Activated T-helper 1 cell treated with anti-CD3 and anti-CD28 coated beads, Interleukin-12 subunit alpha, Interleukin-12 subunit beta, Interleukin-2, Interleukin-4 antibody, amounts not matched to agents 30 ng/mL and 10 ng/mL and 1 ng/mL, durations not matched to agents 14 hours and 24 hours and 36 hours (primary cell): ENCODE results near the gene MKLN1. TPM values are rescaled to one million over a fixed set of nuclear protein-coding genes. Genes with fewer than 3 reads are reported as not detected.
A peak's percentile ranks its signal among the peaks of the same experiment; 100 is the strongest.

ENCODE experiments used
- DNase-seq: peaks from one replicate; pipeline ENCODE4 v3.0.0; 2021; ENCODE audit warnings: low spot score
- H3K27ac Mint-ChIP-seq: one replicate; pipeline ENCODE4 v1.8.0; 2021; ENCODE audit warnings: mild to moderate bottlenecking, mixed read lengths
- H3K27me3 Mint-ChIP-seq: one replicate; pipeline ENCODE4 v1.8.0; 2022; ENCODE audit warnings: mild to moderate bottlenecking, moderate library complexity, mixed read lengths; ENCODE audit not compliant: insufficient read depth
- H3K36me3 Mint-ChIP-seq: one replicate; pipeline ENCODE4 v1.8.0; 2021; ENCODE audit warnings: low read depth, mixed read lengths
- H3K4me1 Mint-ChIP-seq: one replicate; pipeline ENCODE4 v1.8.0; 2021; ENCODE audit warnings: low read depth, mixed read lengths
- H3K4me3 Mint-ChIP-seq: one replicate; pipeline ENCODE4 v1.8.0; 2021; ENCODE audit warnings: mild to moderate bottlenecking, moderate library complexity, mixed read lengths
- H3K9me3 Mint-ChIP-seq: one replicate; pipeline ENCODE4 v1.8.0; 2021; ENCODE audit warnings: mixed read lengths
- intact Hi-C: fragments of 100-400 bp; cut with micrococcal nuclease; formaldehyde crosslinking; loops from one replicate; pipeline ENCODE4 v1.15.1; 2024
- total RNA-seq: library from RNA; stranded (reverse); gene quantifications from 2 replicates; pipeline ENCODE4 v1.2.3, GENCODE V29; 2022

MKLN1 gene
- total RNA-seq, 1 donor from 2014 or later: 34.0 TPM

- DNase-seq: no peak
- Mint-ChIP-seq H3K9me3 (no peaks in the 10 kb centered on the region), H3K4me1 (peaks cover 11% of the 10 kb centered on the region), H3K27ac (no peak overlapping the region), H3K27me3 (peaks cover 8% of the 10 kb centered on the region), H3K36me3 (peaks cover 2% of the 10 kb centered on the region), H3K4me3 (no peak overlapping the region)
- intact Hi-C loops: no loop called here
Observed at GRCh38 chr7:131518626-131519025, 190.9 kb downstream of the MKLN1 start.

- Mint-ChIP-seq H3K27ac (no peak overlapping the region), H3K4me1 (peaks cover 10% of the 10 kb centered on the region), H3K4me3 (peak overlapping the region; percentile 7), H3K9me3 (no peaks in the 10 kb centered on the region), H3K27me3 (peaks cover 18% of the 10 kb centered on the region), H3K36me3 (peaks cover 2% of the 10 kb centered on the region)
- intact Hi-C loops: no loop called here
- DNase-seq: no peak
Observed at GRCh38 chr7:131521651-131522163, 194.0 kb downstream of the MKLN1 start.

GRCh38 chr7:131522325-131522930 is 194.8 kb downstream of the MKLN1 start:
- H3K9me3 Mint-ChIP-seq: no peaks in the 10 kb centered on the region
- intact Hi-C loops: no loop called here
- peaks cover 22% of the 10 kb centered on the region for H3K27me3 Mint-ChIP-seq
- peak overlapping the region; percentile 55 for H3K4me3 Mint-ChIP-seq
- no peak for DNase-seq
- peaks cover 10% of the 10 kb centered on the region for H3K4me1 Mint-ChIP-seq
- H3K36me3 Mint-ChIP-seq: peaks cover 2% of the 10 kb centered on the region
- peak overlapping the region; percentile 65 for H3K27ac Mint-ChIP-seq

GRCh38 chr7:131524115-131524514 is 196.4 kb downstream of the MKLN1 start:
- no peak overlapping the region for H3K4me3 Mint-ChIP-seq
- H3K4me1 Mint-ChIP-seq: peaks cover 10% of the 10 kb centered on the region
- H3K36me3 Mint-ChIP-seq: peaks cover 2% of the 10 kb centered on the region
- H3K27me3 Mint-ChIP-seq: peaks cover 17% of the 10 kb centered on the region
- intact Hi-C loops: no loop called here
- no peak overlapping the region for H3K27ac Mint-ChIP-seq
- no peaks in the 10 kb centered on the region for H3K9me3 Mint-ChIP-seq
- DNase-seq: no peak

GRCh38 chr7:131524703-131525102 is 197.0 kb downstream of the MKLN1 start:
- H3K27ac Mint-ChIP-seq: no peak overlapping the region
- peaks cover 2% of the 10 kb centered on the region for H3K36me3 Mint-ChIP-seq
- intact Hi-C loops: no loop called here
- no peak for DNase-seq
- peaks cover 17% of the 10 kb centered on the region for H3K27me3 Mint-ChIP-seq
- peaks cover 10% of the 10 kb centered on the region for H3K4me1 Mint-ChIP-seq
- no peak overlapping the region for H3K4me3 Mint-ChIP-seq
- no peaks in the 10 kb centered on the region for H3K9me3 Mint-ChIP-seq

GRCh38 chr7:131525820-131526219 is 198.1 kb downstream of the MKLN1 start:
- no peaks in the 10 kb centered on the region for H3K9me3 Mint-ChIP-seq
- peaks cover 2% of the 10 kb centered on the region for H3K36me3 Mint-ChIP-seq
- DNase-seq: no peak
- H3K27me3 Mint-ChIP-seq: peaks cover 17% of the 10 kb centered on the region
- no peak overlapping the region for H3K27ac Mint-ChIP-seq
- peaks cover 10% of the 10 kb centered on the region for H3K4me1 Mint-ChIP-seq
- intact Hi-C loops: no loop called here
- H3K4me3 Mint-ChIP-seq: no peak overlapping the region

- H3K4me3 Mint-ChIP-seq: no peak overlapping the region
- H3K36me3 Mint-ChIP-seq: peaks cover 2% of the 10 kb centered on the region
- H3K4me1 Mint-ChIP-seq: peaks cover 8% of the 10 kb centered on the region
- no peak overlapping the region for H3K27ac Mint-ChIP-seq
- intact Hi-C loops: no loop called here
- DNase-seq: no peak
- H3K9me3 Mint-ChIP-seq: no peaks in the 10 kb centered on the region
- peaks cover 17% of the 10 kb centered on the region for H3K27me3 Mint-ChIP-seq
Observed at GRCh38 chr7:131527456-131527855, 199.8 kb downstream of the MKLN1 start.

GRCh38 chr7:131529179-131529578 is 201.5 kb downstream of the MKLN1 start:
- no peak overlapping the region for H3K4me3 Mint-ChIP-seq
- H3K36me3 Mint-ChIP-seq: no peaks in the 10 kb centered on the region
- no peak overlapping the region for H3K27ac Mint-ChIP-seq
- H3K4me1 Mint-ChIP-seq: no peaks in the 10 kb centered on the region
- H3K9me3 Mint-ChIP-seq: no peaks in the 10 kb centered on the region
- no peak for DNase-seq
- H3K27me3 Mint-ChIP-seq: peaks cover 17% of the 10 kb centered on the region
- intact Hi-C loops: no loop called here

GRCh38 chr7:131529617-131530016 is 201.9 kb downstream of the MKLN1 start:
- intact Hi-C loops: no loop called here
- Mint-ChIP-seq H3K36me3 (no peaks in the 10 kb centered on the region), H3K27me3 (peaks cover 17% of the 10 kb centered on the region), H3K4me3 (no peak overlapping the region), H3K9me3 (no peaks in the 10 kb centered on the region), H3K4me1 (no peaks in the 10 kb centered on the region), H3K27ac (no peak overlapping the region)
- DNase-seq: no peak

GRCh38 chr7:131530137-131530536 is 202.5 kb downstream of the MKLN1 start:
- H3K36me3 Mint-ChIP-seq: no peaks in the 10 kb centered on the region
- H3K27me3 Mint-ChIP-seq: peaks cover 14% of the 10 kb centered on the region
- intact Hi-C loops: no loop called here
- no peaks in the 10 kb centered on the region for H3K9me3 Mint-ChIP-seq
- H3K4me1 Mint-ChIP-seq: no peaks in the 10 kb centered on the region
- H3K27ac Mint-ChIP-seq: no peak overlapping the region
- no peak overlapping the region for H3K4me3 Mint-ChIP-seq
- DNase-seq: no peak

- Mint-ChIP-seq H3K4me3 (no peak overlapping the region), H3K9me3 (no peaks in the 10 kb centered on the region), H3K27me3 (no peaks in the 10 kb centered on the region), H3K4me1 (no peaks in the 10 kb centered on the region), H3K36me3 (no peaks in the 10 kb centered on the region), H3K27ac (peak overlapping the region; percentile 34)
- intact Hi-C loops: no loop called here
- no peak for DNase-seq
Observed at GRCh38 chr7:131532570-131533091, 205.0 kb downstream of the MKLN1 start.

- intact Hi-C loops: no loop called here
- Mint-ChIP-seq H3K4me1 (no peaks in the 10 kb centered on the region), H3K27me3 (no peaks in the 10 kb centered on the region), H3K4me3 (no peak overlapping the region), H3K27ac (no peak overlapping the region), H3K9me3 (no peaks in the 10 kb centered on the region), H3K36me3 (no peaks in the 10 kb centered on the region)
- DNase-seq: no peak
Observed at GRCh38 chr7:131533151-131533559, 205.5 kb downstream of the MKLN1 start.

- H3K27ac Mint-ChIP-seq: no peak overlapping the region
- DNase-seq: no peak
- H3K36me3 Mint-ChIP-seq: no peaks in the 10 kb centered on the region
- H3K4me1 Mint-ChIP-seq: no peaks in the 10 kb centered on the region
- no peak overlapping the region for H3K4me3 Mint-ChIP-seq
- H3K9me3 Mint-ChIP-seq: no peaks in the 10 kb centered on the region
- H3K27me3 Mint-ChIP-seq: no peaks in the 10 kb centered on the region
- intact Hi-C loops: no loop called here
Observed at GRCh38 chr7:131533566-131534561, 206.2 kb downstream of the MKLN1 start.
